Immature natural killer cell (primary cell): ENCODE results near the gene MON1A. TPM values are rescaled to one million over a fixed set of nuclear protein-coding genes. Genes with fewer than 3 reads are reported as not detected.
"Not testable (repeated sequence)": the region's sequence is repeated elsewhere in the genome, so short reads cannot be mapped to it uniquely, and the experiment has no call there.

Source experiments
- DNase-seq, 3 donors: peaks; one replicate each; pipeline ENCODE4 v3.0.0; 2022; ENCODE audit warnings: mixed read lengths in 1 of 3
- H3K27ac Mint-ChIP-seq, 6 donors: one replicate each; pipeline ENCODE4 v1.8.0; 2020; ENCODE audit warnings: mixed read lengths in 6 of 6, mild to moderate bottlenecking in 5 of 6, inconsistent platforms in 4 of 6, moderate library complexity in 3 of 6
- H3K27me3 Mint-ChIP-seq, 3 donors: one replicate each; pipeline ENCODE4 v1.8.0; 2020 to 2021; ENCODE audit warnings: low read depth in 3 of 3, mild to moderate bottlenecking in 3 of 3, mixed read lengths in 3 of 3, moderate library complexity in 3 of 3, inconsistent platforms in 1 of 3
- H3K36me3 Mint-ChIP-seq, 3 donors: one replicate each; pipeline ENCODE4 v1.8.0; 2020; ENCODE audit warnings: mixed read lengths in 3 of 3, inconsistent platforms in 2 of 3, mild to moderate bottlenecking in 2 of 3
- H3K4me1 Mint-ChIP-seq, 2 donors: one replicate each; pipeline ENCODE4 v1.8.0; 2020; ENCODE audit warnings: inconsistent platforms in 2 of 2, mild to moderate bottlenecking in 2 of 2, mixed read lengths in 2 of 2, moderate library complexity in 1 of 2
- H3K4me3 Mint-ChIP-seq, 5 donors: one replicate each; pipeline ENCODE4 v1.8.0; 2020; ENCODE audit warnings: mild to moderate bottlenecking in 5 of 5, mixed read lengths in 5 of 5, inconsistent platforms in 3 of 5, moderate library complexity in 3 of 5
- H3K9me3 Mint-ChIP-seq, 6 donors: one replicate each; pipeline ENCODE4 v1.8.0; 2020; ENCODE audit warnings: mild to moderate bottlenecking in 6 of 6, mixed read lengths in 6 of 6, inconsistent platforms in 4 of 6, moderate library complexity in 3 of 6
- polyA plus RNA-seq, 3 donors: library from polyadenylated mRNA; unstranded; fragments of 300-500 nt; fragmentation: Illumina TruSeq; gene quantifications; one replicate each; pipeline ENCODE4 v1.2.3, GENCODE V29; 2021

Gene MON1A
- polyA plus RNA-seq, 3 donors from 2014 or later: 11.5 to 24.0 (median 12.1) TPM

DNA sequence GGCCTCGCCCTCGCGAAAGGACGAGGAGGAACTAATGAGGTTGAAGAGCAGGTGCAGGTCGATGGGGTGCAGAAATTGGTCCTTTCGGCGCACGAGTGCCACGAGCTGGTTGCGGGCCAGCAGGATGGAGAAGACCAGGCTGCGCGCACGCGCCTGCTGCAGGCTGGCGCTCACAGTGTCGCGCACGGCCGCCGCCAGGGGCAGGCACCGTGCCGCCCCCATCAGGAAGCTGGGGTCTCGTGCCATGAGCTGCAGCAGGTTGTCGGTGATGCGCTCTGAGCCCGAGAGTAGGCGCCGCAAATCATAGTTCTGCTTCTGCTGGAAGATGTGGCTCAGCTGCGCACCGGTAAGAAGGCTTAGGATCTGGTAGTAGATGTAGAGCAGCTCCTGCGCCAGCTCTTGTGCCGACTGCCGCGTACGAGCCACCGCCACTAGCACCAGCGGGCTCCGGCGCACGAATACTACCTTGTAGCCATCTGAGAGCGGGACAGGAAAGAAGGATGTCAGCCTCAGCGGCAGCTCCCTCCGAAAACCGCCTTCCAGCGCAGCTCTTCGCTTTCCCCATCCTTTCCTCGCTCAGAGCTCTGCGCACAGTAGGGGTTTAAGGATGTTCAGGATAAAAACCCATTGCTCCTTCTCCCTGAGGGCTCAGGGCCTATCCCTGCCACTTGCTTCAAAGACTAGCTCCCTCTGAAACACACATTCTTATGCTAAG, 19.0 kb downstream of the MON1A start:
- H3K27me3 Mint-ChIP-seq: no peaks in the 10 kb centered on the region
- H3K27ac Mint-ChIP-seq: no peak overlapping the region
- H3K9me3 Mint-ChIP-seq: no peaks in the 10 kb centered on the region
- no peak for DNase-seq
- H3K4me1 Mint-ChIP-seq: peaks cover 11% of the 10 kb centered on the region in 2 donors
- peaks cover 7 to 14% (median 11%) of the 10 kb centered on the region in 3 donors for H3K36me3 Mint-ChIP-seq
- no peak overlapping the region for H3K4me3 Mint-ChIP-seq

DNA sequence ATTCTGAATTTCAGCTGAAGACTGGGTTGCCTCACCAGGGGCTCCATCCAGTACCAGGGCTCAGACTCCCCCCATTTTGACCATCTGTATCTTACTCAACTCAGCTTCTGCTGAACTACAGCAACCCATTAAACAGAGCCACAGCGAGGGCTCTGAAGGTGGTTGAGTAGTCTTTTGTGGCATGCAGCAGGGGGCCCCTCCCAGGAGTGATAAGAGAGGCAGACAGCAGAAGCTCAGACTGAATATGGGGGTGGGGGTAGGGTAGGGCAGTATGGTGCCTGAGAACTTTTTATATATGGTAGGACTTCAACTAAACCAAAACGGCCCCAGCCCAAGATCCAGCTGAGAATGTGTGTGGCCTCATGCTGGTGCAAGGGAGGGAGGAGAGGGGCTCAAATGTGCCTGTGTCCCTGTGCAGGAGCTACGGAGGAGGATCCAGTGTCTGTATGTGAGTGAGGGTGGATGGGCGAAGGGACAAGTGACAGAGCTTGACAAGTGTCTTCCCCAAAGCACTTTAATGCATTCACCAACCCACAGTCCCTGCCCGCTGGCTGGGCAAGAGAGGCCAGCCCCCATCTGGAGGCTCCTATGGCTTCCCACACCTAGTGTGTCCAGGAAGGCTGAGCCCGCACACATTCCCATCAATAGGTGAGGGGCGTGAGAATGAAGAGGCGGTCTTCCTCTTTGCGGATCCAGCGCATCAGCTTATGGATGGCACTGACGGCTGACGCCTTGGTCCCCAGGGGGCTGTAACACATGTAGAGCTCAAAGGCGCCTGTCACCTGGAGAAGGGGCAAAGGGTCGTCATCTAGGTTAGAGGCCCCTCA, 21.0 kb downstream of the MON1A start:
- Mint-ChIP-seq H3K9me3 (no peaks in the 10 kb centered on the region), H3K27ac (no peak overlapping the region), H3K4me1 (peaks cover 23% of the 10 kb centered on the region in 2 donors), H3K27me3 (peaks cover 0 to 2% (median 0%) of the 10 kb centered on the region in 3 donors), H3K36me3 (peaks cover 7 to 14% (median 11%) of the 10 kb centered on the region in 3 donors), H3K4me3 (no peak overlapping the region)
- DNase-seq: no peak

- peak overlapping the region in 3 of 6 donors; percentile 1 to 74 (median 67) for H3K27ac Mint-ChIP-seq
- H3K27me3 Mint-ChIP-seq: peaks cover 0 to 2% (median 0%) of the 10 kb centered on the region in 3 donors
- no peaks in the 10 kb centered on the region for H3K9me3 Mint-ChIP-seq
- H3K36me3 Mint-ChIP-seq: peaks cover 0 to 14% (median 4%) of the 10 kb centered on the region in 3 donors
- peak overlapping the region in 3 of 5 donors; percentile 6 to 38 (median 26) for H3K4me3 Mint-ChIP-seq
- DNase-seq: peak in 2 of 3 donors; percentile 25 to 38
- H3K4me1 Mint-ChIP-seq: peaks cover 23% of the 10 kb centered on the region in 2 donors
Observed at GRCh38 chr3:49906073-49906743, 23.4 kb downstream of the MON1A start.

DNA sequence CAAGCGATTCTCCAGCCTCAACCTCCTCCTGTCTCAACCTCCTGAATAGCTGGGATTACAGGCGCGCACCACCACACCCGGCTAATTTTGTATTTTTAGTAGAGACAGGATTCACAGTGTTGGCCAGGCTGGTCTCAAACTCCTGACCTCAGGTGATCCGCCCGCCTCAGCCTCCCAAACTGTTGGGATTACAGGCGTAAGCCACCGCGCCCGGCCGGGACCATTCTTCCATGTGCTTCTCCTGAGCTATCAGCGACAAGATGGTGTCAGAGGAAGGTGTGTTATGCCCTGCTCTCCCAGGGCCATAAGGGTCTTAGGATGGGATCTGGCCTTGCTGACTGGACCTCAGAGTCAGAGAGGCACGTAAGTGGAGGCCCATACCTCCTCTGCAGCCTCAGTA, 25.2 kb downstream of the MON1A start:
- not testable (repeated sequence) for H3K9me3 Mint-ChIP-seq, H3K36me3 Mint-ChIP-seq, H3K27me3 Mint-ChIP-seq, DNase-seq
- H3K27ac Mint-ChIP-seq: peak overlapping the region in 5 of 6 donors; percentile 79 to 93 (median 90)
- peaks cover 23% of the 10 kb centered on the region in 2 donors for H3K4me1 Mint-ChIP-seq
- H3K4me3 Mint-ChIP-seq: peak overlapping the region; percentile 27 to 93 (median 90)

GRCh38 chr3:49903451-49904424, 25.9 kb downstream of the MON1A start, which contains the start of gene MST1R:
MST1R (minus strand) TSS chr3:49903873; CDS start chr3:49903609, 264 bp downstream.
- peak within 1 kb of the TSS; percentile 79 to 93 (median 87) for H3K27ac Mint-ChIP-seq
- peaks cover 0 to 2% (median 0%) of the 10 kb centered on the region in 3 donors for H3K27me3 Mint-ChIP-seq
- no peaks in the 10 kb centered on the region for H3K9me3 Mint-ChIP-seq
- peak within 1 kb of the TSS; percentile 85 to 93 (median 90) for H3K4me3 Mint-ChIP-seq
- no peaks in the 10 kb centered on the region for H3K36me3 Mint-ChIP-seq
- peak; percentile 75 to 80 (median 79) for DNase-seq
- peaks cover 23% of the 10 kb centered on the region in 2 donors for H3K4me1 Mint-ChIP-seq

- Mint-ChIP-seq H3K9me3 (no peaks in the 10 kb centered on the region), H3K27me3 (peaks cover 0 to 2% (median 0%) of the 10 kb centered on the region in 3 donors), H3K4me1 (peaks cover 23% of the 10 kb centered on the region in 2 donors), H3K27ac (no peak overlapping the region), H3K4me3 (peak overlapping the region in 4 of 5 donors; percentile 50 to 93 (median 62)), H3K36me3 (no peaks in the 10 kb centered on the region)
- DNase-seq: no peak
Observed at GRCh38 chr3:49902511-49903345, 26.9 kb downstream of the MON1A start.

DNA sequence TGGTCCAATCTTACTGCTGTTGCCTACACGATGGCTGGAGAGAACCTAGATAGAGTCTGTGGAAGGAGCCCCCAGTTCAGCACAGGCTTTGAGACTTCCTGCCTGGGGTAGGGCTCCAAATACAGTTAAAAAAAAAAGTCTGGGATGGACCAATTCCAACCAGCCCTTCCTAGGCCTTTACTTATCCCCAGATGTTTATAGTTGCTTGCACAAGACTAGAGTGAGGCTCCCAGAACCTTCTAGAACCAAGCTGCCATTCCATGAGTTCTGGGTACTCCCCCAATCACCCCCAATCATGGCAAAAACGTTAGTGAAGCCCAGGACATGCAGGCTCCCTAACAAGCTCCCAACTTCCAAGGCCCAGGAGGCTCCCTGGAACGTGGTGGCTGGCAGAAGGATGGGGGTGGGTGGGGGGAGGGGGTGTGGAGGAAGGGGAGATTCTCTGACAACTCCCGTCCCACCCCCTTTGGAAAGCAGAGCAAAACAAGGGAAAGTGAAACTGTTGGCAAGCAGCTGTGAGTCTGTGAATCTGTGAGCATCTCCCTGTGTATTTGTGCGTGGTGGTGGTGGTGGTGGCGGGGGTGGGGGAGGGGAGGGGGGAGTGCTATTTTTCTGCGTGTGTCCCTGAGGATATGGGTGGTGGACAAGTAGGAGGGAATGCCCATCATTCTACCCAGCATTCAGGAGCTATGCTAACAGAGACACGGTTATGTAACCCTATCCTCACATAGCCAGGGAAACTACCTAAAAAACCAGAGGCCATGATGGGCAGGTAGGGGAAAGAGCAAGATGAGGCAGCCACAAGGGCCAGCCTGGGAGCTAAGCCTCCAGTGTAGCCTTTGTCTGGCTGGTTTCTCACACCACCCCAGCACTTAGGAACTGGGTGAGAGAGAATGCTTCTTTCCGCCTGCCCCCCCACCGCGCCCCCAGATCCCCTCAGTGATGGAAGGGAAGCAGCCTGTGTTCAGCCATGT, 28.0 kb downstream of the MON1A start:
- Mint-ChIP-seq H3K9me3 (no peaks in the 10 kb centered on the region), H3K4me1 (peaks cover 23% of the 10 kb centered on the region in 2 donors), H3K27me3 (peaks cover 0 to 2% (median 0%) of the 10 kb centered on the region in 3 donors), H3K4me3 (peak overlapping the region in 1 of 5 donors; percentile 21), H3K27ac (peak overlapping the region in 1 of 6 donors; percentile 6), H3K36me3 (no peaks in the 10 kb centered on the region)
- DNase-seq: no peak

- Mint-ChIP-seq H3K27me3 (peaks cover 0 to 2% (median 0%) of the 10 kb centered on the region in 3 donors), H3K4me1 (peaks cover 13% of the 10 kb centered on the region in 2 donors), H3K27ac (no peak overlapping the region), H3K9me3 (no peaks in the 10 kb centered on the region), H3K36me3 (no peaks in the 10 kb centered on the region), H3K4me3 (no peak overlapping the region)
- DNase-seq: no peak
Observed at GRCh38 chr3:49900491-49901153, 29.0 kb downstream of the MON1A start.

- no peak for DNase-seq
- Mint-ChIP-seq H3K4me3 (no peak overlapping the region), H3K4me1 (peaks cover 10 to 12% of the 10 kb centered on the region in 2 donors), H3K27me3 (peaks cover 0 to 2% (median 0%) of the 10 kb centered on the region in 3 donors), H3K36me3 (no peaks in the 10 kb centered on the region), H3K27ac (no peak overlapping the region), H3K9me3 (no peaks in the 10 kb centered on the region)
Observed at GRCh38 chr3:49899815-49900214, 29.8 kb downstream of the MON1A start.

GRCh38 chr3:49898991-49899390, 30.6 kb downstream of the MON1A start:
- no peak overlapping the region for H3K4me3 Mint-ChIP-seq
- peaks cover 2 to 4% of the 10 kb centered on the region in 2 donors for H3K4me1 Mint-ChIP-seq

GRCh38 chr3:49896345-49896744, 33.3 kb downstream of the MON1A start:
- H3K27ac Mint-ChIP-seq: no peak overlapping the region
- no peaks in the 10 kb centered on the region for H3K4me1 Mint-ChIP-seq
- H3K4me3 Mint-ChIP-seq: no peak overlapping the region
- H3K9me3 Mint-ChIP-seq: no peaks in the 10 kb centered on the region
- H3K36me3 Mint-ChIP-seq: no peaks in the 10 kb centered on the region
- H3K27me3 Mint-ChIP-seq: peaks cover 0 to 1% (median 0%) of the 10 kb centered on the region in 3 donors
- DNase-seq: no peak

More at GRCh38 chr3:49898991-49899390, 30.6 kb downstream of the MON1A start:
- Mint-ChIP-seq H3K36me3 (no peaks in the 10 kb centered on the region), H3K9me3 (no peaks in the 10 kb centered on the region), H3K27ac (no peak overlapping the region), H3K27me3 (peaks cover 0 to 1% (median 0%) of the 10 kb centered on the region in 3 donors)
- no peak for DNase-seq
